ENCODE data around the gene DPP3. TPM values are rescaled to one million over a fixed set of nuclear protein-coding genes. Genes with fewer than 3 reads are reported as not detected.

DPP3 gene
- total and polyA plus RNA-seq, 2 donors (not counting 1 experiment from before 2014, with no cell fraction given) = 21.5 to 40.6 TPM

DNA sequence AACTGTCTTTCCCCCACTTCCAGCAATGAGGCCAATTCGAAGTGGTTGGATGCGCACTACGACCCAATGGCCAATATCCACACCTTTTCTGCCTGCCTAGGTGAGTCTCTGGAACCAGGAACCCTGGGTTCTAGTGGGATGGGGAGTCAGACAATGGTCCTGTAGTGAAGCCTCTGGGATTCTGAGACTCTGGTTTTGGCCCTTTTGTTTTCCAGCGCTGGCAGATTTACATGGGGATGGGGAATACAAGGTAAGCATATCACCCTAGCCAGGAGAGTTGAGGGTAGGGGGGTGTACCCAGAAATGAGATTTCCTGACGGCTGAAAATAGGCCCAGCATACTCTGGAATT is 30.7 kb downstream of the DPP3 start:
- H3K4me1 ChIP-seq (ENCODE audit: control insufficient read depth in 2 of 2, insufficient read depth in 2 of 2, low read length in 2 of 2) = peaks cover 11 to 14% of the 10 kb centered on the region in 2 donors
- Mint-ChIP-seq H3K9me3 (ENCODE audit: insufficient read depth) (no peaks in the 10 kb centered on the region), H3K27ac (peak overlapping the region; percentile 61), H3K4me1 (peaks cover 16% of the 10 kb centered on the region), H3K4me3 (peak overlapping the region; percentile 91), H3K27me3 (no peaks in the 10 kb centered on the region)
- no peaks in the 10 kb centered on the region for H3K9me3 ChIP-seq (ENCODE audit: control extremely low read depth in 1 of 3, control insufficient read depth in 2 of 3, insufficient read depth in 1 of 3, low read length in 2 of 3)
- peak overlapping the region; percentile 55 to 89 (median 85) for H3K4me3 ChIP-seq (ENCODE audit: control extremely low read depth in 1 of 5, extremely low read depth in 1 of 5, insufficient read depth in 1 of 5, low read depth in 2 of 5, low read length in 4 of 5)
- no peaks in the 10 kb centered on the region for H3K27me3 ChIP-seq (replicated peaks in 1 of 4; ENCODE audit: control extremely low read depth in 1 of 4, control insufficient read depth in 3 of 4, insufficient read depth in 4 of 4, low read length in 3 of 4)
- peaks cover 0 to 2% of the 10 kb centered on the region in 2 experiments for H3K36me3 ChIP-seq (replicated peaks in 1 of 2; ENCODE audit: control extremely low read depth in 1 of 2, control insufficient read depth in 1 of 2, extremely low read depth in 1 of 2, insufficient read depth in 2 of 2, low read length in 1 of 2)
- ChIA-PET CTCF (interaction anchor here (0.9 to 2.1 kb wide), 6 partner anchors 8 to 441 kb away, joined by 3 to 15 read pairs (median 3); partner anchors contain the start of genes BRMS1, DPP3 and RBM4B), POLR2A (interaction anchor here (0.8 to 1.2 kb wide), 2 partner anchors 31 to 45 kb away, joined by 4 read pairs; partner anchors contain the start of genes DPP3 and PELI3)
- H3K4me2 ChIP-seq (replicated peaks; ENCODE audit: low read depth, low read length, poor library complexity, severe bottlenecking) = peak overlapping the region; percentile 92
- DNase-seq (no peak), ATAC-seq (ENCODE audit: low read depth) (no peak)
- no CpG with 5 or more reads among the region's 5 CpGs for WGBS (ENCODE audit: insufficient coverage)
- H3K79me2 ChIP-seq (ENCODE audit: control insufficient read depth, insufficient read depth, low read length) = peaks cover 8% of the 10 kb centered on the region
- H3K27ac ChIP-seq (ENCODE audit: low read length in 2 of 2) = peak overlapping the region in 1 of 2 donors; percentile 40
- H2AFZ ChIP-seq (ENCODE audit: insufficient read depth, low read depth, low read length, poor library complexity, severe bottlenecking) = peak overlapping the region; percentile 92
- intact Hi-C loops (cut with micrococcal nuclease) = loop anchor here (1.0 to 2.0 kb wide), 5 partner anchors 31 to 167 kb away; partner anchors contain the start of genes ACTN3, DPP3, MRPL11 and PELI3
- peak overlapping the region; percentile 80 for H3K9ac ChIP-seq (ENCODE audit: low read length)
- TF ChIP-seq EZH2 (IDR thresholded peaks at IDR 0.05; ENCODE audit: borderline replicate concordance, insufficient read depth, low read depth, low read length, poor library complexity, severe bottlenecking) = no peak
- H4K20me1 ChIP-seq (ENCODE audit: control insufficient read depth, insufficient read depth, low read length, poor library complexity, severe bottlenecking) = no peaks in the 10 kb centered on the region

DNA sequence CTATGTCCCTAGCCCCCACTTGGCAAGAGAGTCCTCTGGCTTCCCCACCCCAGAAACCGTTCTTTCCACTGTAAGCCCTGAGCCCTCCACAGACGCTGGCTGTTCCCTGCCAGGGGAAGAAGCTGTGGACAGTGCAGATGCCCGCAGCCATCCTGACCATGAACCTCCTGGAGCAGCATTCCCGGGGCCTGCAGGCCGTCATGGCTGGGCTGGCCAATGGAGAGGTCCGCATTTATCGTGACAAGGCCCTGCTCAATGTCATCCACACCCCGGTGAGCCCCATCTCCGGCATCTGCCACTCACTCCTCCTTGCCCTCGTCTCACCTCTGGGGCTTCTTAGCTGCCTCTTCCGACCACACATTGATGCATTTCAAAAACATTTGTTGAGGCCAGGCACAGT is 43.4 kb downstream of the DPP3 start:
- no peaks in the 10 kb centered on the region for H3K4me1 Mint-ChIP-seq
- H3K4me3 Mint-ChIP-seq = no peak overlapping the region
- WGBS (ENCODE audit: insufficient coverage) = 97% methylated on average over 11 of the region's 11 CpGs
- H3K4me1 ChIP-seq (ENCODE audit: control insufficient read depth in 2 of 2, insufficient read depth in 2 of 2, low read length in 2 of 2) = no peaks in the 10 kb centered on the region
- no peak overlapping the region for H3K4me3 ChIP-seq (ENCODE audit: control extremely low read depth in 1 of 5, extremely low read depth in 1 of 5, insufficient read depth in 1 of 5, low read depth in 2 of 5, low read length in 4 of 5)
- TF ChIP-seq, protein P1, sequence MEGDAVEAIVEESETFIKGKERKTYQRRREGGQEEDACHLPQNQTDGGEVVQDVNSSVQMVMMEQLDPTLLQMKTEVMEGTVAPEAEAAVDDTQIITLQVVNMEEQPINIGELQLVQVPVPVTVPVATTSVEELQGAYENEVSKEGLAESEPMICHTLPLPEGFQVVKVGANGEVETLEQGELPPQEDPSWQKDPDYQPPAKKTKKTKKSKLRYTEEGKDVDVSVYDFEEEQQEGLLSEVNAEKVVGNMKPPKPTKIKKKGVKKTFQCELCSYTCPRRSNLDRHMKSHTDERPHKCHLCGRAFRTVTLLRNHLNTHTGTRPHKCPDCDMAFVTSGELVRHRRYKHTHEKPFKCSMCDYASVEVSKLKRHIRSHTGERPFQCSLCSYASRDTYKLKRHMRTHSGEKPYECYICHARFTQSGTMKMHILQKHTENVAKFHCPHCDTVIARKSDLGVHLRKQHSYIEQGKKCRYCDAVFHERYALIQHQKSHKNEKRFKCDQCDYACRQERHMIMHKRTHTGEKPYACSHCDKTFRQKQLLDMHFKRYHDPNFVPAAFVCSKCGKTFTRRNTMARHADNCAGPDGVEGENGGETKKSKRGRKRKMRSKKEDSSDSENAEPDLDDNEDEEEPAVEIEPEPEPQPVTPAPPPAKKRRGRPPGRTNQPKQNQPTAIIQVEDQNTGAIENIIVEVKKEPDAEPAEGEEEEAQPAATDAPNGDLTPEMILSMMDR (IDR thresholded peaks at IDR 0.05) = no peak
- TF ChIP-seq EZH2 (IDR thresholded peaks at IDR 0.05; ENCODE audit: borderline replicate concordance, insufficient read depth, low read depth, low read length, poor library complexity, severe bottlenecking) = no peak
- intact Hi-C loops (cut with micrococcal nuclease) = no loop called here
- no peaks in the 10 kb centered on the region for H3K9me3 Mint-ChIP-seq (ENCODE audit: insufficient read depth)
- H3K9ac ChIP-seq (ENCODE audit: low read length) = no peak overlapping the region
- no peaks in the 10 kb centered on the region for H3K9me3 ChIP-seq (ENCODE audit: control extremely low read depth in 1 of 3, control insufficient read depth in 2 of 3, insufficient read depth in 1 of 3, low read length in 2 of 3)
- H3K79me2 ChIP-seq (ENCODE audit: control insufficient read depth, insufficient read depth, low read length) = no peaks in the 10 kb centered on the region
- H3K27ac Mint-ChIP-seq = no peak overlapping the region
- ChIA-PET POLR2A (no interaction called here), CTCF (no interaction called here)
- DNase-seq (no peak), ATAC-seq (ENCODE audit: low read depth) (no peak)
- no peak overlapping the region for H2AFZ ChIP-seq (ENCODE audit: insufficient read depth, low read depth, low read length, poor library complexity, severe bottlenecking)
- H3K36me3 ChIP-seq (replicated peaks in 1 of 2; ENCODE audit: control extremely low read depth in 1 of 2, control insufficient read depth in 1 of 2, extremely low read depth in 1 of 2, insufficient read depth in 2 of 2, low read length in 1 of 2) = peaks cover 0 to 40% of the 10 kb centered on the region in 2 experiments
- no peak overlapping the region for H3K4me2 ChIP-seq (replicated peaks; ENCODE audit: low read depth, low read length, poor library complexity, severe bottlenecking)
- no peaks in the 10 kb centered on the region for H3K27me3 ChIP-seq (replicated peaks in 1 of 4; ENCODE audit: control extremely low read depth in 1 of 4, control insufficient read depth in 3 of 4, insufficient read depth in 4 of 4, low read length in 3 of 4)
- no peaks in the 10 kb centered on the region for H3K27me3 Mint-ChIP-seq
- H4K20me1 ChIP-seq (ENCODE audit: control insufficient read depth, insufficient read depth, low read length, poor library complexity, severe bottlenecking) = no peaks in the 10 kb centered on the region
- no peak overlapping the region for H3K27ac ChIP-seq (ENCODE audit: low read length in 2 of 2)

All from B cell (primary cell).